ENCODE measurements around the gene ETV3. TPM values are rescaled to one million over a fixed set of nuclear protein-coding genes. Genes with fewer than 3 reads are reported as not detected.

ETV3 gene
- total and polyA plus RNA-seq, 2 of the 13 experiments (the other 11 are each of a cell fraction or from before 2014, with no cell fraction given): 4.2 to 5.8 TPM

DNA sequence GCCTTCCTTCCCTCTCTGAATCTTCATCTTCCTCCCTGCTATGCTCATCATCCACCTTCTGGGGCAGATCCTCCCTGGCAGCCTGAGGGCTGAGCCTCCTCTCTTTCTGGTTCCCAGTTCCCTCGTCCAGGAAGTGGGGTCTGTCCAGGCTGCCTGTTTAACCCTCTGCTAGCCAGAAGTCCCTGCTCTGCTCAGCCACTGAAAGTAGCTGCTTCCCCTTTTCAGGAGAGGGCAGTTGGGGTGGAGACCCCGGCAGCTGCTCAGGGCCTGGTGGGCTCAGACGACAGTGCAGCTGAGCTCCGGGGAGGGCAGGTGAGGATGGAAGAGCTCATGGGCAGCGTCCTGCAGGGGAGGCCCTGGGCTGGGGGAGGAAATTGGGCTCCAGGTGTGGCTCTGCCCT, 43.1 kb upstream of the ETV3 start:
- Histone ChIP-seq H4K20me1 (ENCODE audit: insufficient read depth, low read length) (no peaks in the 10 kb centered on the region), H3K27me3 (ENCODE audit: control insufficient read depth in 1 of 2, insufficient read depth in 2 of 2, low read length in 2 of 2) (peaks cover 0 to 4% of the 10 kb centered on the region in 2 experiments; a peak in 2 of 5 replicates), H3K36me3 (replicated peaks in 1 of 2; ENCODE audit: control insufficient read depth in 1 of 2, insufficient read depth in 2 of 2, low read length in 2 of 2) (no peaks in the 10 kb centered on the region), H3K9me3 (ENCODE audit: low read length) (no peaks in the 10 kb centered on the region), H3K4me3 (replicated peaks in 1 of 3; ENCODE audit: insufficient read depth in 1 of 3, low read depth in 2 of 3, low read length in 3 of 3) (no peak overlapping the region), H3K9ac (ENCODE audit: insufficient read depth, low read depth, low read length) (no peak overlapping the region), H3K27ac (ENCODE audit: extremely low read length, insufficient read depth, low read length) (no peak overlapping the region), H3K4me1 (ENCODE audit: insufficient read depth, low read length) (no peaks in the 10 kb centered on the region), H3K4me2 (ENCODE audit: low read depth, low read length) (no peak overlapping the region), H3K79me2 (ENCODE audit: insufficient read depth, low read length) (no peaks in the 10 kb centered on the region), H2AFZ (ENCODE audit: low read length) (no peak overlapping the region)
- 0% methylated on average over 1 of the region's 5 CpGs for WGBS (ENCODE audit: low lambda C conversion rate)
- no TSS peak for BruUV-seq (replicated peaks)
- DNase-seq (ENCODE audit: low spot score): no peak
- in situ Hi-C loops (cut with HindIII; ENCODE audit: extremely low pct_ligation_motif_present, low pct_unique_long_range_greater_than_20kb) (no loop called here), intact Hi-C loops (cut with micrococcal nuclease; ENCODE audit: unreplicated experiment) (no loop called here)
- no peak for ATAC-seq
- no peak for FAIRE-seq
- TF ChIP-seq MIER3 (CRISPR knock-in tag; IDR thresholded peaks at IDR 0.05; ENCODE audit: borderline replicate concordance) (no peak), ZNF558 (CRISPR knock-in tag; IDR thresholded peaks at IDR 0.05; ENCODE audit: borderline replicate concordance) (no peak), ZNF720 (CRISPR knock-in tag; IDR thresholded peaks at IDR 0.05) (no peak), HMG20B (CRISPR knock-in tag; conservative IDR thresholded peaks at IDR 0.05) (no peak), ZNF605 (CRISPR knock-in tag; IDR thresholded peaks at IDR 0.05) (no peak), NFIB (CRISPR knock-in tag; IDR thresholded peaks at IDR 0.05; ENCODE audit: borderline replicate concordance) (no peak), ZNF724P (CRISPR knock-in tag; IDR thresholded peaks at IDR 0.05; ENCODE audit: borderline replicate concordance) (no peak), ZFP1 (CRISPR knock-in tag; IDR thresholded peaks at IDR 0.05) (no peak), MZF1 (CRISPR knock-in tag; IDR thresholded peaks at IDR 0.05; ENCODE audit: borderline replicate concordance) (no peak)
- TF ChIP-seq, protein P1, sequence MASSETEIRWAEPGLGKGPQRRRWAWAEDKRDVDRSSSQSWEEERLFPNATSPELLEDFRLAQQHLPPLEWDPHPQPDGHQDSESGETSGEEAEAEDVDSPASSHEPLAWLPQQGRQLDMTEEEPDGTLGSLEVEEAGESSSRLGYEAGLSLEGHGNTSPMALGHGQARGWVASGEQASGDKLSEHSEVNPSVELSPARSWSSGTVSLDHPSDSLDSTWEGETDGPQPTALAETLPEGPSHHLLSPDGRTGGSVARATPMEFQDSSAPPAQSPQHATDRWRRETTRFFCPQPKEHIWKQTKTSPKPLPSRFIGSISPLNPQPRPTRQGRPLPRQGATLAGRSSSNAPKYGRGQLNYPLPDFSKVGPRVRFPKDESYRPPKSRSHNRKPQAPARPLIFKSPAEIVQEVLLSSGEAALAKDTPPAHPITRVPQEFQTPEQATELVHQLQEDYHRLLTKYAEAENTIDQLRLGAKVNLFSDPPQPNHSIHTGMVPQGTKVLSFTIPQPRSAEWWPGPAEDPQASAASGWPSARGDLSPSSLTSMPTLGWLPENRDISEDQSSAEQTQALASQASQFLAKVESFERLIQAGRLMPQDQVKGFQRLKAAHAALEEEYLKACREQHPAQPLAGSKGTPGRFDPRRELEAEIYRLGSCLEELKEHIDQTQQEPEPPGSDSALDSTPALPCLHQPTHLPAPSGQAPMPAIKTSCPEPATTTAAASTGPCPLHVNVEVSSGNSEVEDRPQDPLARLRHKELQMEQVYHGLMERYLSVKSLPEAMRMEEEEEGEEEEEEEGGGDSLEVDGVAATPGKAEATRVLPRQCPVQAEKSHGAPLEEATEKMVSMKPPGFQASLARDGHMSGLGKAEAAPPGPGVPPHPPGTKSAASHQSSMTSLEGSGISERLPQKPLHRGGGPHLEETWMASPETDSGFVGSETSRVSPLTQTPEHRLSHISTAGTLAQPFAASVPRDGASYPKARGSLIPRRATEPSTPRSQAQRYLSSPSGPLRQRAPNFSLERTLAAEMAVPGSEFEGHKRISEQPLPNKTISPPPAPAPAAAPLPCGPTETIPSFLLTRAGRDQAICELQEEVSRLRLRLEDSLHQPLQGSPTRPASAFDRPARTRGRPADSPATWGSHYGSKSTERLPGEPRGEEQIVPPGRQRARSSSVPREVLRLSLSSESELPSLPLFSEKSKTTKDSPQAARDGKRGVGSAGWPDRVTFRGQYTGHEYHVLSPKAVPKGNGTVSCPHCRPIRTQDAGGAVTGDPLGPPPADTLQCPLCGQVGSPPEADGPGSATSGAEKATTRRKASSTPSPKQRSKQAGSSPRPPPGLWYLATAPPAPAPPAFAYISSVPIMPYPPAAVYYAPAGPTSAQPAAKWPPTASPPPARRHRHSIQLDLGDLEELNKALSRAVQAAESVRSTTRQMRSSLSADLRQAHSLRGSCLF (CRISPR knock-in tag; IDR thresholded peaks at IDR 0.05; ENCODE audit: borderline replicate concordance): no peak
- TF ChIP-seq, protein P2, sequence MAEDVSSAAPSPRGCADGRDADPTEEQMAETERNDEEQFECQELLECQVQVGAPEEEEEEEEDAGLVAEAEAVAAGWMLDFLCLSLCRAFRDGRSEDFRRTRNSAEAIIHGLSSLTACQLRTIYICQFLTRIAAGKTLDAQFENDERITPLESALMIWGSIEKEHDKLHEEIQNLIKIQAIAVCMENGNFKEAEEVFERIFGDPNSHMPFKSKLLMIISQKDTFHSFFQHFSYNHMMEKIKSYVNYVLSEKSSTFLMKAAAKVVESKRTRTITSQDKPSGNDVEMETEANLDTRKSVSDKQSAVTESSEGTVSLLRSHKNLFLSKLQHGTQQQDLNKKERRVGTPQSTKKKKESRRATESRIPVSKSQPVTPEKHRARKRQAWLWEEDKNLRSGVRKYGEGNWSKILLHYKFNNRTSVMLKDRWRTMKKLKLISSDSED (CRISPR knock-in tag; IDR thresholded peaks at IDR 0.05): no peak
- TF ChIP-seq, protein P3, sequence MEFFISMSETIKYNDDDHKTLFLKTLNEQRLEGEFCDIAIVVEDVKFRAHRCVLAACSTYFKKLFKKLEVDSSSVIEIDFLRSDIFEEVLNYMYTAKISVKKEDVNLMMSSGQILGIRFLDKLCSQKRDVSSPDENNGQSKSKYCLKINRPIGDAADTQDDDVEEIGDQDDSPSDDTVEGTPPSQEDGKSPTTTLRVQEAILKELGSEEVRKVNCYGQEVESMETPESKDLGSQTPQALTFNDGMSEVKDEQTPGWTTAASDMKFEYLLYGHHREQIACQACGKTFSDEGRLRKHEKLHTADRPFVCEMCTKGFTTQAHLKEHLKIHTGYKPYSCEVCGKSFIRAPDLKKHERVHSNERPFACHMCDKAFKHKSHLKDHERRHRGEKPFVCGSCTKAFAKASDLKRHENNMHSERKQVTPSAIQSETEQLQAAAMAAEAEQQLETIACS (CRISPR knock-in tag; IDR thresholded peaks at IDR 0.05): no peak
- TF ChIP-seq, protein P4, sequence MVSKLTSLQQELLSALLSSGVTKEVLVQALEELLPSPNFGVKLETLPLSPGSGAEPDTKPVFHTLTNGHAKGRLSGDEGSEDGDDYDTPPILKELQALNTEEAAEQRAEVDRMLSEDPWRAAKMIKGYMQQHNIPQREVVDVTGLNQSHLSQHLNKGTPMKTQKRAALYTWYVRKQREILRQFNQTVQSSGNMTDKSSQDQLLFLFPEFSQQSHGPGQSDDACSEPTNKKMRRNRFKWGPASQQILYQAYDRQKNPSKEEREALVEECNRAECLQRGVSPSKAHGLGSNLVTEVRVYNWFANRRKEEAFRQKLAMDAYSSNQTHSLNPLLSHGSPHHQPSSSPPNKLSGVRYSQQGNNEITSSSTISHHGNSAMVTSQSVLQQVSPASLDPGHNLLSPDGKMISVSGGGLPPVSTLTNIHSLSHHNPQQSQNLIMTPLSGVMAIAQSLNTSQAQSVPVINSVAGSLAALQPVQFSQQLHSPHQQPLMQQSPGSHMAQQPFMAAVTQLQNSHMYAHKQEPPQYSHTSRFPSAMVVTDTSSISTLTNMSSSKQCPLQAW (CRISPR knock-in tag; IDR thresholded peaks at IDR 0.05): no peak
- ChIA-PET CTCF (ENCODE audit: low intra/inter-chr PET ratio, low total read pairs) (no interaction called here), POLR2A (no interaction called here)
